RWPE2 (cell line): Measurements from ENCODE around the gene MAPK10.

Source experiments
- ATAC-seq: fragments of 200-7000 bp; cut with Tn5 transposase; 3 replicates; pipeline ENCODE4 v1.9.1; 2021; ENCODE audit warnings: low read depth
- DNase-seq: peaks from one replicate; pipeline ENCODE4 v3.0.0-alpha.2; 2020; ENCODE audit warnings: low spot score
- H3K27ac ChIP-seq: fragments of 450-650 bp; 2 replicates; pipeline ENCODE4 v1.5.1; 2017; ENCODE audit warnings: mild to moderate bottlenecking; ENCODE audit not compliant: poor library complexity, severe bottlenecking
- H3K27me3 ChIP-seq: fragments of 250-450 bp; sonication (Bioruptor Pico); 2 replicates; pipeline ENCODE4 v1.5.1; 2021; ENCODE audit warnings: mild to moderate bottlenecking, moderate library complexity; ENCODE audit not compliant: insufficient read depth, poor library complexity, severe bottlenecking
- H3K36me3 ChIP-seq: fragments of 250-450 bp; sonication (Bioruptor Pico); 2 replicates; pipeline ENCODE4 v1.5.1; 2020; ENCODE audit warnings: low read depth, mild to moderate bottlenecking, moderate library complexity
- H3K4me1 ChIP-seq: fragments of 250-450 bp; sonication (Bioruptor Pico); 2 replicates; pipeline ENCODE4 v1.5.1; 2021; ENCODE audit warnings: mild to moderate bottlenecking, moderate library complexity; ENCODE audit not compliant: insufficient read depth, poor library complexity, severe bottlenecking
- H3K4me3 ChIP-seq: fragments of 250-450 bp; sonication (Bioruptor Pico); 2 replicates; pipeline ENCODE4 v1.5.1; 2021; ENCODE audit warnings: mild to moderate bottlenecking, moderate library complexity; ENCODE audit not compliant: severe bottlenecking
- H3K9me3 ChIP-seq: fragments of 250-450 bp; sonication (Bioruptor Pico); 2 replicates; pipeline ENCODE4 v1.5.1; 2021; ENCODE audit warnings: mild to moderate bottlenecking, moderate library complexity; ENCODE audit not compliant: severe bottlenecking
- CTCF ChIP-seq: fragments of 450-650 bp; IDR thresholded peaks from one replicate; pipeline ENCODE4 v1.5.1; 2017; ENCODE audit warnings: mild to moderate bottlenecking, moderate library complexity; ENCODE audit not compliant: poor library complexity, severe bottlenecking

The MAPK10 gene

GRCh38 chr4:86366920-86367319, 7.1 kb upstream of the MAPK10 start:
- H3K9me3 ChIP-seq, result no peaks in the 10 kb centered on the region
- no peak overlapping the region for H3K4me3 ChIP-seq
- no peak for TF ChIP-seq CTCF
- H3K27ac ChIP-seq, result no peak overlapping the region
- H3K27me3 ChIP-seq, result no peaks in the 10 kb centered on the region
- no peaks in the 10 kb centered on the region for H3K36me3 ChIP-seq
- DNase-seq, result no peak
- no peak for ATAC-seq
- H3K4me1 ChIP-seq, result no peaks in the 10 kb centered on the region

- Histone ChIP-seq H3K9me3 (no peaks in the 10 kb centered on the region), H3K27me3 (no peaks in the 10 kb centered on the region), H3K4me3 (no peak overlapping the region), H3K4me1 (no peaks in the 10 kb centered on the region), H3K36me3 (no peaks in the 10 kb centered on the region), H3K27ac (no peak overlapping the region)
- no peak for TF ChIP-seq CTCF
- no peak for DNase-seq
- no peak for ATAC-seq
These were observed 2.7 kb upstream of the MAPK10 start for GRCh38 chr4:86362510-86362909.

- ATAC-seq, result no peak
- Histone ChIP-seq H3K27ac (no peak overlapping the region), H3K4me3 (no peak overlapping the region), H3K36me3 (no peaks in the 10 kb centered on the region), H3K27me3 (no peaks in the 10 kb centered on the region), H3K9me3 (no peaks in the 10 kb centered on the region), H3K4me1 (no peaks in the 10 kb centered on the region)
- no peak for DNase-seq
- no peak for TF ChIP-seq CTCF
These were observed 1.6 kb downstream of the MAPK10 start for GRCh38 chr4:86358257-86358656.

GRCh38 chr4:86357608-86358007, 2.2 kb downstream of the MAPK10 start:
- no peak for TF ChIP-seq CTCF
- ATAC-seq, result no peak
- H3K36me3 ChIP-seq, result no peaks in the 10 kb centered on the region
- H3K4me1 ChIP-seq, result no peaks in the 10 kb centered on the region
- H3K27me3 ChIP-seq, result no peaks in the 10 kb centered on the region
- H3K27ac ChIP-seq, result no peak overlapping the region
- H3K9me3 ChIP-seq, result no peaks in the 10 kb centered on the region
- DNase-seq, result no peak
- no peak overlapping the region for H3K4me3 ChIP-seq

- Histone ChIP-seq H3K27me3 (no peaks in the 10 kb centered on the region), H3K27ac (no peak overlapping the region), H3K4me3 (no peak overlapping the region), H3K4me1 (no peaks in the 10 kb centered on the region), H3K36me3 (no peaks in the 10 kb centered on the region), H3K9me3 (no peaks in the 10 kb centered on the region)
- DNase-seq (no peak), ATAC-seq (no peak)
- TF ChIP-seq CTCF, result no peak
These were observed 3.2 kb downstream of the MAPK10 start for GRCh38 chr4:86356425-86357210.
